GM18868 (cell line): ENCODE results near the gene GLB1L2.
"Not testable (repeated sequence)": the region's sequence is repeated elsewhere in the genome, so short reads cannot be mapped to it uniquely, and the experiment has no call there.

ENCODE experiments used
- ATAC-seq: cut with Tn5 transposase; IDR thresholded peaks from one replicate; pipeline ENCODE4 v1.9.1; 2021; ENCODE audit warnings: mild to moderate bottlenecking, moderate library complexity; ENCODE audit not compliant: unreplicated experiment

The GLB1L2 gene

DNA sequence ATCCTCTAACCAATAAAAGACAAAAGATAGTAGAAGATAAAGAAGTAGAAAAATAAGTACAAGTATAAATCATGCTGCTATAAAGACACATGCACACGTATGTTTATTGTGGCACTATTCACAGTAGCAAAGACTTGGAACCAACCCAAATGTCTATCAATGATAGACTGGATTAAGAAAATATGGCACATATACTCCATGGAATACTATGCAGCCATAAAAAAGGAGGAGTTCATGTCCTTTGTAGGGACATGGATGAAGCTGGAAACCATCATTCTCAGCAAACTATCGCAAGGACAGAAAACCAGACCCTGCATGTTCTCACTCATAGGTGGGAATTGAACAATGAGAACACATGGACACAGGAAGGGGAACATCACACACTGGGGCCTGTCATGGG lies 10.4 kb upstream of the GLB1L2 start:
- not testable (repeated sequence) for ATAC-seq

DNA sequence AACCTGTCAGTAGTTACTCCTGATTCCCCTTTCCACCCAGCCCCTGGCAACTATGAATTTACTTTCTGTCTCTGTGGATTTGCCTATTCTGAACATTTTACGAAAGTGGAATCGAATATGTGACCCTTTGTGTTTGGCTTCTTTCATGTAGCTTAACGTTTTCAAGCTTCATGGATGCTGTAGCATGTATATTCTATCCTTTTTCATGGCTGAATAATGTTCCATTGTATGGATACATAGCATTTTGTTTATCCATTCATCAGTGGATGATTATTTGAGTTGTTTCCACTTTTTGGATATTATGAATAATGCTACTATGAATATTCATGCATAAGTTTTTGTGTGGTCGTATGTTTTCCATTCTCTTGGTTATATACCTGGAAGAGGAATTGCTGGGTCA lies 9.2 kb upstream of the GLB1L2 start:
- ATAC-seq = no peak

DNA sequence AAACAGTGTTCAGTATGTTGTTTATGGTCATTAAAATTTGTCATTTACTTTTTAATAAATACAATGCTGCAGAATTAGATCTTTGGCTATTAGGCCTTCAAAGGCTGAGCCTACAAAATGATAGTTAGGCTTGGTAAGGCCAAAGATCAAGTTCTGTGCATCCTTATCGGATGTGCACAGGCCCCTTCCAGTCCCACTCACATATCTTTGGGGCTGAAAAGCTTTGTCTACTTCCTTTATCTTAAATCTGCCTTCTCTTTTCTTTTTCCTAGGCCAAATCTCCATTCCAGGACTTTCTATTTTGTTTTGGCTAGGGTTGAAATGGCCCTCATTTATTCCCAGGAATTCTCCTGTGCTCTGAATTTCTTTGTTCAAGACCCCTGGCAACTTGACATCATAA lies 3.4 kb upstream of the GLB1L2 start:
- no peak for ATAC-seq

- ATAC-seq = no peak
Observed at GRCh38 chr11:134330611-134331353, 1.0 kb upstream of the GLB1L2 start.

- peak; percentile 24 for ATAC-seq
Observed at GRCh38 chr11:134332189-134332631, 422 bp downstream of the GLB1L2 start.

- ATAC-seq = no peak
Observed at GRCh38 chr11:134332782-134333181, 994 bp downstream of the GLB1L2 start.

DNA sequence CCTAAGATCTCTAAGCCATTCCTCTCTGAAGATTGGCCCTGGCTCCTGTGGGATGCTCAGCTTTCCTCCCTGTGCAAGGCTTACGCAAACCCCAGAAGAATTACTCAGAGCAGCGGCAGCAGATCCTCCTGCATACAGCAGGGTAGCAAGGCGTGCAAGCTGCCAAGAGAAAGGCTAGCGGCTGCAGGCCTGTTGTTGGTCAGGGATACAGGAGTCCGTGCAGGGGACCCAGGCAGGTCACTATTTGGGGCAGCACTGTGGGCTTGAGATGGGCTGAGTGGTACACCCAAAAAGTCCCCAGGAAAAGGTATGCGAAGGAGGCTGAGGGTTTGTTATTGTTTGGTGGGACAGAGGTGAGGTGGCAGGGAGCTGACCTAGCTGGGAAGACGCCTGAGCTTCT lies 1.5 kb downstream of the GLB1L2 start:
- ATAC-seq = no peak

DNA sequence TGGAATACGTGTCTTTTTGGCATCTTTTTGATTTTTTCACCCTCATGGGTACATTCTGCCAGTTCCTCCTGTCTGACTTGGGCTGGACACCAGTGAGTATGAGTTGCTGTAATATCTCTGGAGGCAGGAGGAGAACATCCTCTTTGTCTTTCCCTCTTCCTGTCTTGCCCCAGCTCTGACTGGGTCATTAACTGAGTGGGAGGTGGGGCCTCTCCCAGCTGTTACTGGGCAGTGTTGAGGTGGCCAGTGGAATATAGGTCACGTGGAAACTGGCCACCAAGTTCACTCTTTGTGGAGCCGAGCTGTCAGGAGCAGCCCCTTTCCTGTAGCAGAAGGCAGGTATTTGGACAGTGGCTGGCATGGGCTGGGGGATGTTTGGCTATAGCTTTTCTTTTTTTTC lies 2.2 kb downstream of the GLB1L2 start:
- ATAC-seq = no peak

DNA sequence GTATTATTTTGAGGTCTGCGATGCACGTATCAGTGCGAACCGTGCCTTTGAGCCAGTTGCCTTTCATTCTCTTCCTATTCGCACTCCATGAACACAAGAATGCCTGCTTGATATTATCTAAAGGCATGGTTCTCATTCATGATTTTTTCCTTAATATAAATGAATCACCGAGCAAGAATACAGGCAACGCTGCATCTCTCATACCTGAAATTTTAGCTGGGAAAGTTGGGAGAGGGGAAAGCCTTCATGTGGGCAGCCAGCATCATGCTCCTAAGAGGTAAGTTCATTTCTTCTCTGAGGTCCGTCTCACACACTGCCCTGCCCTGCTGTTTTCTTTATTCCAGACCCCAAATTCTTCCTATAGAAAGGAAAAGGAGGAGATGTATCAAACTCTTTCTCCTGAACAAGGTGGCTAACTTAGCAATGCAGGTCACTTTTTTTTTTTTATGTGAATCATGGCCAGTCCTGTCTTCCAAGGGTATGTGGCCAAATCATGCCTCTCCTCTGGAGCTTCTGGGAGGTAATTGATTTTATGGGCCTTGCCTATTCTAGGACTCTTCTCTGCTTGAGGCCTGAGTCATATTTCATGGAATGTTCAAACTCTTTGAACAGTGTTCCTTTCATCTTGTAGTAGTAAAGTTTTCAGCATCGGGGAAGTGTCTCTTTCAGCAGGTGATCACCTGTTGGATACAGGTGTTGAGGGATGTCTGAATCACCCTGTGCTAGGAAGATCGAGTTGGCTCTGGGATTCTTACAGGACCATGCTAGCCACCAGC lies 3.2 kb downstream of the GLB1L2 start:
- no peak for ATAC-seq

- ATAC-seq = no peak
Observed at GRCh38 chr11:134337051-134337450, 5.3 kb downstream of the GLB1L2 start.

DNA sequence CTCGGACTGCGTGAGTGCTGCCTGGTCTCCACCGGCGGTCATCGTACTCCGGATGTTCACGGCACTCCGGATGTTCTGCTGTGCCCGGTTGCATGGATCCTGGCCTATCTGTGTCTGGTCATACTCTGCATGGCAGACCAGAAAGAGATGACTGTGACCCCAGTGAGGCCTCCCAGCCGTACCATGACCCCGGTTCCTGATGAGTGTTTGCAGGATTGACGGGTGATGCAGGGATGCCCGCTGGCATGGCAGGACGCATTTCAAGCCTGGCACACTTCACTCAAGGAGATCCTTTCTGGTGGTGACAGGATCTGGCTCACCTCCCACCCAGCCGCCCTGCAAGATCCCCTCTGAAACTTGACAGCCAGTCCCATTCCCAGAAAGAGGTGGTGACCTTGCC lies 6.3 kb downstream of the GLB1L2 start:
- no peak for ATAC-seq

DNA sequence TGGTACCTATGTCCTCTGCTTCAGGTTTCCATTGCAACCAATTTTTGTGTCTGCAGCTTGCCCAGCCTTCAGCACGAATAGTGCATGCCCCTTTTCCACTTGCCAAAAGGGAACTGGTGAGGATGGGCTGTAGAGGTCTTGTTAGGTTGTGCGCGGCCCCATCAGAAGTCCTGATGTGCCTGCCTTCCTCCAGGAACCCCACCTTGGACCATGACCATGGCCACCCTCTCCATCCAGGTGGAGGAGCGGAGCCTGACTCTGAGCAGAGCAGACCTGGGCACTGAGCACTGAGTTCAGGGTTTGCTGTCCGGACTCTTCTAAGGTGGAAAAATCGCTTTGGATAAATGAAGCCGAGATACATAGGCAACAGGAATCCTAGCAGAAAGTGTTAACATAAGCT lies 6.9 kb downstream of the GLB1L2 start:
- no peak for ATAC-seq

DNA sequence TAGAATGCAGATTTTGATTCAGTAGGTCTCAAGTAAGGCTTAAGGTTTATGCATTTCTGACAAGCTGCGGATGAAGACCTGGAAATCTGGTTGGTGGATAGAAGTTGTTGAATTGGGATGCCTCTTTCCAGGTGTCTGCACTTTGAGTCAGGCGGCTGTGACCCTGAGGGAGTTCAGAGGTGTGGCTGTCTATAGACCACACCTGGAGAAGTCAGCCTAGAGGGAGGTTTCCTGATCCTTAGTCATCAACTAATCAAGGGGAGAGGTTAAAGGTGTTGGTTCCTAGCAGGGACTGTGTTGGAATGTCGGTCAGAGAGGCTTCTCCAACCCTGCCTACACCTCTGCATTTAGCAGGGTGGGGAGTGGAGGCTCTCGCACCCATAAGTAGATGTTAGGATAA lies 8.0 kb downstream of the GLB1L2 start:
- no peak for ATAC-seq

- ATAC-seq = no peak
Observed at GRCh38 chr11:134340354-134340964, 8.7 kb downstream of the GLB1L2 start.

- ATAC-seq = no peak
Observed at GRCh38 chr11:134341805-134342571, 10.2 kb downstream of the GLB1L2 start.

DNA sequence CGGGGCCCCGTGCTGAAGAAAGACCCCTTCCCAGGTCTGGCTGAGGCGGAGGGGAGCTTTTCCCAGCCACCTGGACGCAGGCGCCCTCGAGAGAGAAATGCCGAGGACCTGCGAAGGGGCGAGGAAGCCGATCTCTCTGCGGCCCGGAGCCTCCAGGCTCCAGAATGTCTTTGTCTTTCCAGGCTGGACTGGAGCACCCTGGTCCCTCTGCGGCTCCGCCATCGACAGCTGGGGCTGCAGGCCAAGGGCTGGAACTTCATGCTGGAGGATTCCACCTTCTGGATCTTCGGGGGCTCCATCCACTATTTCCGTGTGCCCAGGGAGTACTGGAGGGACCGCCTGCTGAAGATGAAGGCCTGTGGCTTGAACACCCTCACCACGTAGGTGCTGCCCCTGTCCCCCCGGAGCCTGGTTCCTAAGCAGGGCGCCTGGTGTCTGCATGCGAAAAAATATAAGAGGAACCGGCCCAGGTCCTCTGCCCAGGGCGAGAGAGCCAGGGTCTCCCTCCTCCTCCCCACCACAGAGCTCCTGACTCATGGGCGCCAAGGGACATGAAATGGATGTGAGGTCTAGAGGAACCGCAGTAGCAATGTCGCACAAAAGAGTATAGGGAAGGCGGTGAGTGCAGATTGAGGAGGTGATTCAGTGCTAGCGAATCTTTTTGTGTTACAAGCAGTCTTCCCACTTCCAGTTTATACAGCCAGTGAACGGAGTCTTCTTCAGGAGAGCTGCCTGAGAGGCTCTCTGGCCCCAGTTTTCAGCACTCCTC lies 11.0 kb downstream of the GLB1L2 start:
- no peak for ATAC-seq

DNA sequence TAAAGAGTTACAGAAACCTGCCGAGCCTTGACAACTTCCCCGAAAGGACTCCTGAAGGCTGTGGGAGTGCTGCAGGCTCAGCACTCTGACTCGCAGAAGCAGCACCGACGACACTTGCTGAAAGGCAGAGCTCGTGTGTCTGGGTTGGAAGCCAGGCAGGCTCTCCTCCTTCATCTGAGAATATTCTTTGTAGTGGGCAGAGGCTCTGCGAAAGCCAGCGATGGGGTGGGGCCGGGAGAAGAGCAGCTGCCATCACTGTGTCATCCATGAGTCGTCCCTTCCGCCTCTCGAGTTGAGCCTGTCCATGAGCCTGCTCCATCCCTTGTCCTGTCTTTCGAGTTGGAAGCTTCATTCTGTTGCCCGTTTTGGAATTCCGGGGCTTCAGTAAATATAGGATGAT lies 11.9 kb downstream of the GLB1L2 start:
- ATAC-seq = no peak

GRCh38 chr11:134344497-134345236 lies 12.9 kb downstream of the GLB1L2 start:
- ATAC-seq = not testable (repeated sequence)

- ATAC-seq = no peak
Observed at GRCh38 chr11:134345237-134345550, 13.4 kb downstream of the GLB1L2 start.
